Measurements from ENCODE around the gene CDC73. TPM values are rescaled to one million over a fixed set of nuclear protein-coding genes. Genes with fewer than 3 reads are reported as not detected.

CDC73 gene
- total and polyA plus RNA-seq, 10 of the 15 experiments (the other 5 are each of a cell fraction or from before 2014, with no cell fraction given) = 10.6 to 43.4 (median 21.7) TPM

DNA sequence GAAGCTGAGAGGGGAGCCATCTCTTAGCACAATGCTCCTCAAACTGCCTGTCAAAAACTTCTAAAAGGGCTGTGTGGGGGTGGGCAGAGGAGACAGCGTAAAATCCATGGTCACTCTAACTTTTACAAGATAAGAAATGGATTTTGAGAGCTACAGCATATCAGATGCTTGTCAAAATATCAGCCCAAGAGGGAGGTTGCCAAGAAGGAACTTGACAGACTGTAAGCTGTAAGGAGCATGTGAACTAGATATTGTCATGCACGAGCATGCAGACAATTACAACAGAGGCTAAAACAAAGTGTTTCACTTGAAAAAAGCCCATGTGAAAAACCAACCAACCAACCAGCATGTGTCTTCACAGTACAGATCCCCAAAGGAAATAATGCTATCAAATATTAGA is 171.9 kb downstream of the CDC73 start:
- no peak overlapping the region for H3K4me2 ChIP-seq (ENCODE audit: control insufficient read depth, insufficient read depth)
- ChIA-PET CTCF (no interaction called here), POLR2A (no interaction called here), RAD21 (ENCODE audit: unreplicated experiment) (no interaction called here), SMC1A (ENCODE audit: uncharacterized antibody, unreplicated experiment) (no interaction called here)
- H3K27me3 ChIP-seq (replicated peaks in 1 of 2; ENCODE audit: control insufficient read depth in 2 of 2, insufficient read depth in 2 of 2, low read length in 1 of 2) = no peaks in the 10 kb centered on the region
- no peaks in the 10 kb centered on the region for H4K20me1 ChIP-seq (ENCODE audit: control insufficient read depth, insufficient read depth)
- H3K4me1 ChIP-seq (ENCODE audit: control insufficient read depth, insufficient read depth, low read length) = no peaks in the 10 kb centered on the region
- TF ChIP-seq EP300 (IDR thresholded peaks at IDR 0.05; ENCODE audit: borderline replicate concordance in 1 of 2, control insufficient read depth in 1 of 2, low read depth in 2 of 2, low read length in 2 of 2) = no peak
- no peak for TF ChIP-seq ETV6 (conservative IDR thresholded peaks at IDR 0.05 in 1 of 2, IDR thresholded peaks at IDR 0.05 in 1 of 2; ENCODE audit: borderline replicate concordance in 1 of 2, low read depth in 1 of 2)
- no peak for TF ChIP-seq YBX1 (IDR thresholded peaks at IDR 0.05)
- no peak for TF ChIP-seq CREB1 (IDR thresholded peaks at IDR 0.05; ENCODE audit: low read depth)
- TF ChIP-seq SMAD1 (IDR thresholded peaks at IDR 0.05; ENCODE audit: low read depth, partially characterized antibody) = no peak
- TF ChIP-seq IKZF1 (conservative IDR thresholded peaks at IDR 0.05) = no peak
- no peak for TF ChIP-seq CBX3 (IDR thresholded peaks at IDR 0.05; ENCODE audit: borderline replicate concordance, low read depth)
- no peak for TF ChIP-seq RAD21 (IDR thresholded peaks at IDR 0.05; ENCODE audit: insufficient read depth, low read depth, low read length)
- TF ChIP-seq, protein P1, sequence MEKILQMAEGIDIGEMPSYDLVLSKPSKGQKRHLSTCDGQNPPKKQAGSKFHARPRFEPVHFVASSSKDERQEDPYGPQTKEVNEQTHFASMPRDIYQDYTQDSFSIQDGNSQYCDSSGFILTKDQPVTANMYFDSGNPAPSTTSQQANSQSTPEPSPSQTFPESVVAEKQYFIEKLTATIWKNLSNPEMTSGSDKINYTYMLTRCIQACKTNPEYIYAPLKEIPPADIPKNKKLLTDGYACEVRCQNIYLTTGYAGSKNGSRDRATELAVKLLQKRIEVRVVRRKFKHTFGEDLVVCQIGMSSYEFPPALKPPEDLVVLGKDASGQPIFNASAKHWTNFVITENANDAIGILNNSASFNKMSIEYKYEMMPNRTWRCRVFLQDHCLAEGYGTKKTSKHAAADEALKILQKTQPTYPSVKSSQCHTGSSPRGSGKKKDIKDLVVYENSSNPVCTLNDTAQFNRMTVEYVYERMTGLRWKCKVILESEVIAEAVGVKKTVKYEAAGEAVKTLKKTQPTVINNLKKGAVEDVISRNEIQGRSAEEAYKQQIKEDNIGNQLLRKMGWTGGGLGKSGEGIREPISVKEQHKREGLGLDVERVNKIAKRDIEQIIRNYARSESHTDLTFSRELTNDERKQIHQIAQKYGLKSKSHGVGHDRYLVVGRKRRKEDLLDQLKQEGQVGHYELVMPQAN (conservative IDR thresholded peaks at IDR 0.05) = no peak
- TF ChIP-seq HDAC2 (IDR thresholded peaks at IDR 0.05) = no peak
- no peak for TF ChIP-seq CEBPB (IDR thresholded peaks at IDR 0.05; ENCODE audit: borderline replicate concordance in 1 of 2, low read depth in 2 of 2, low read length in 2 of 2)
- TF ChIP-seq NRF1 (conservative IDR thresholded peaks at IDR 0.05; ENCODE audit: low read depth, low read length) = no peak
- no peak for TF ChIP-seq JUNB (IDR thresholded peaks at IDR 0.05)
- no peak for TF ChIP-seq BMI1 (IDR thresholded peaks at IDR 0.05; ENCODE audit: borderline replicate concordance)
- TF ChIP-seq CHD2 (IDR thresholded peaks at IDR 0.05; ENCODE audit: borderline replicate concordance, low read depth, low read length) = no peak
- H3K79me2 ChIP-seq (ENCODE audit: control insufficient read depth, insufficient read depth, low read length) = no peaks in the 10 kb centered on the region
- H3K9me3 ChIP-seq (replicated peaks; ENCODE audit: control insufficient read depth, insufficient read depth, low read length) = no peaks in the 10 kb centered on the region; the same call in 1 of the 3 replicates
- FAIRE-seq = no peak
- in situ Hi-C loops (cut with MboI) (no loop called here), intact Hi-C loops (cut with micrococcal nuclease; ENCODE audit: unreplicated experiment) (no loop called here)
- H3K27ac ChIP-seq (ENCODE audit: control insufficient read depth, insufficient read depth) = no peak overlapping the region
- H2AFZ ChIP-seq (ENCODE audit: control insufficient read depth, low read depth, low read length) = no peak overlapping the region
- no peak overlapping the region for H3K9ac ChIP-seq (ENCODE audit: control insufficient read depth, insufficient read depth, low read length)
- ATAC-seq = no peak
- DNase-seq (ENCODE audit: low read depth, low spot score) = no peak
- 69% methylated on average over 2 of the region's 2 CpGs for WGBS (ENCODE audit: insufficient coverage, insufficient replicate concordance, low lambda C conversion rate, missing lambda C conversion rate)
- no peak overlapping the region for H3K4me3 ChIP-seq
- no TSS peak for BruUV-seq (replicated peaks)
- H3K36me3 ChIP-seq (ENCODE audit: control insufficient read depth in 2 of 2, insufficient read depth in 2 of 2, low read length in 1 of 2) = no peaks in the 10 kb centered on the region
